HCT116 (cell line): ENCODE data around the gene TOP3B. TPM values are rescaled to one million over a fixed set of nuclear protein-coding genes. Genes with fewer than 3 reads are reported as not detected.

Source experiments
- ATAC-seq: fragments of 200-7000 bp; cut with Tn5 transposase; 2 replicates; pipeline ENCODE4 v1.9.1; 2020; ENCODE audit warnings: mild to moderate bottlenecking, moderate library complexity
- BruUV-seq: library from RNA; stranded (reverse); fragments of 400-500 nt; replicated peaks from 2 replicates; lab custom pipeline; 2021; lab: Mats Ljungman, UMichigan
- CTCF ChIA-PET: fragments of 300-600 bp; sonication (Branson Sonifier 250); formaldehyde crosslinking; loops from one replicate; lab custom pipeline; 2021; ENCODE audit warnings: antibody characterized with exemption; lab: Charles Lee
- POLR2A ChIA-PET: fragments of 300-600, 350-600 bp; sonication (Branson Sonifier 250); formaldehyde crosslinking; loops from one replicate; lab custom pipeline; 2021; ENCODE audit warnings: antibody characterized with exemption; lab: Charles Lee
- RAD21 ChIA-PET, 2 experiments: fragments of 300-600 bp; sonication (Branson Sonifier 250); formaldehyde crosslinking; loops; one replicate each; lab custom pipeline; 2023; ENCODE audit warnings: low total read pairs in 2 of 2; ENCODE audit not compliant: uncharacterized antibody in 2 of 2, unreplicated experiment in 2 of 2, low non-redundant PET in 1 of 2; lab: Charles Lee
- DNase-seq: peaks from one replicate; pipeline ENCODE4 v3.0.0-alpha.2; 2010; ENCODE audit warnings: low read depth, low spot score
- H2AFZ ChIP-seq: fragments of 200-600 bp; shearing (Covaris generic), sonication (generic); 2 replicates; pipeline ENCODE4 v1.6.1; 2017; ENCODE audit warnings: low read depth, mixed run types, mixed read lengths, antibody characterized with exemption, low read length; ENCODE audit not compliant: poor library complexity, severe bottlenecking
- H3K27ac ChIP-seq: 2 replicates; pipeline ENCODE4 v1.5.1; 2012; ENCODE audit warnings: low read depth, low read length
- H3K27me3 ChIP-seq: fragments of 200-600 bp; sonication (generic); 2 replicates; pipeline ENCODE4 v1.6.1; 2016; ENCODE audit warnings: mixed run types, low read length, mixed read lengths; ENCODE audit not compliant: insufficient read depth
- H3K36me3 ChIP-seq, 2 experiments: fragments of 200-500 bp in 1 of 2; fragments of 200-600 bp in 1 of 2; sonication (Bioruptor generic) in 1 of 2; sonication (generic) in 1 of 2; 2 replicates each; pipeline versions ENCODE4 v1.5.1 to v1.6.1; 2014 to 2016; ENCODE audit warnings: low read length in 2 of 2, inconsistent platforms in 1 of 2, mixed read lengths in 1 of 2, mixed run types in 1 of 2; ENCODE audit not compliant: insufficient read depth in 2 of 2, control insufficient read depth in 1 of 2
- H3K4me1 ChIP-seq, 2 experiments: fragments of 200-600 bp in 1 of 2; sonication (generic) in 1 of 2; 2 replicates each; pipeline versions ENCODE4 v1.5.1 to v1.6.1; 2012 to 2017; ENCODE audit warnings: low read length in 2 of 2, inconsistent platforms in 1 of 2, mild to moderate bottlenecking in 1 of 2, mixed read lengths in 1 of 2, mixed run types in 1 of 2, moderate library complexity in 1 of 2; ENCODE audit not compliant: insufficient read depth in 2 of 2, control insufficient read depth in 1 of 2
- H3K4me2 ChIP-seq: fragments of 200-600 bp; sonication (generic); 2 replicates; pipeline ENCODE4 v1.6.1; 2017; ENCODE audit warnings: mixed run types, low read length, mixed read lengths
- H3K4me3 ChIP-seq, 2 experiments: fragments of 200-600 bp in 1 of 2; sonication (generic) in 1 of 2; replicated peaks in 1 of 2; 2 replicates each; pipeline ENCODE4 v1.5.1; 2011 to 2016; ENCODE audit warnings: low read length in 2 of 2, control low read depth in 1 of 2, low read depth in 1 of 2, mild to moderate bottlenecking in 1 of 2, mixed read lengths in 1 of 2, mixed run types in 1 of 2
- H3K79me2 ChIP-seq: fragments of 200-600 bp; sonication (generic); 2 replicates; pipeline ENCODE4 v1.6.1; 2017; ENCODE audit warnings: mild to moderate bottlenecking, mixed run types, low read length, moderate library complexity, mixed read lengths; ENCODE audit not compliant: insufficient read depth
- H3K9ac ChIP-seq: fragments of 200-600 bp; sonication (generic); 2 replicates; pipeline ENCODE4 v1.6.1; 2016; ENCODE audit warnings: low read length, mixed read lengths
- H3K9me2 ChIP-seq: fragments of 200-600 bp; sonication (generic), shearing (Covaris generic); 2 replicates; pipeline ENCODE4 v1.6.1; 2017; ENCODE audit warnings: mixed run types, mild to moderate bottlenecking, moderate library complexity; ENCODE audit not compliant: insufficient read depth
- H3K9me3 ChIP-seq, 2 experiments: fragments of 200-500 bp in 1 of 2; fragments of 200-600 bp in 1 of 2; sonication (Bioruptor generic) in 1 of 2; sonication (generic) in 1 of 2; 2 replicates each; pipeline ENCODE4 v1.6.1; 2014 to 2017; ENCODE audit warnings: low read length in 2 of 2, mixed read lengths in 2 of 2, inconsistent platforms in 1 of 2, low read depth in 1 of 2, mild to moderate bottlenecking in 1 of 2, mixed run types in 1 of 2, moderate library complexity in 1 of 2; ENCODE audit not compliant: control insufficient read depth in 1 of 2, insufficient read depth in 1 of 2
- H4K20me1 ChIP-seq: fragments of 200-600 bp; sonication (generic), shearing (Covaris generic); 2 replicates; pipeline ENCODE4 v1.6.1; 2017; ENCODE audit warnings: mixed run types, mild to moderate bottlenecking, moderate library complexity; ENCODE audit not compliant: insufficient read depth
- CBX3 ChIP-seq: IDR thresholded peaks from 2 replicates; pipeline ENCODE4 v1.6.1; 2012; ENCODE audit warnings: low read depth
- CEBPB ChIP-seq: IDR thresholded peaks from 2 replicates; pipeline ENCODE4 v1.6.1; 2012; ENCODE audit warnings: low read depth
- ELF1 ChIP-seq: IDR thresholded peaks from 2 replicates; pipeline ENCODE4 v1.6.1; 2012; ENCODE audit warnings: low read depth, borderline replicate concordance
- EZH2 ChIP-seq: fragments of 200-600 bp; sonication (generic); IDR thresholded peaks from 2 replicates; pipeline ENCODE4 v1.6.1; 2017; ENCODE audit warnings: antibody characterized with exemption, mixed run types
- EZH2phosphoT487 ChIP-seq: fragments of 200-600 bp; IDR thresholded peaks from 2 replicates; pipeline ENCODE4 v1.6.1; 2018; ENCODE audit warnings: antibody characterized with exemption, borderline replicate concordance
- FOSL1 ChIP-seq: IDR thresholded peaks from 2 replicates; pipeline ENCODE4 v1.6.1; 2012; ENCODE audit warnings: low read depth
- POLR2A ChIP-seq: IDR thresholded peaks from 2 replicates; pipeline ENCODE4 v1.7.0; 2011; ENCODE audit warnings: borderline replicate concordance; ENCODE audit not compliant: insufficient read depth, insufficient read length; ENCODE audit errors: extremely low read depth
- RAD21 ChIP-seq: IDR thresholded peaks from 2 replicates; pipeline ENCODE4 v1.6.1; 2012; ENCODE audit warnings: low read depth, mild to moderate bottlenecking
- SP1 ChIP-seq: IDR thresholded peaks from 2 replicates; pipeline ENCODE4 v1.6.1; 2012; ENCODE audit warnings: low read depth
- SRF ChIP-seq: IDR thresholded peaks from 2 replicates; pipeline ENCODE4 v1.6.1; 2012; ENCODE audit warnings: low read depth
- TCF7L2 ChIP-seq: IDR thresholded peaks from 2 replicates; pipeline ENCODE4 v1.7.0; 2011; ENCODE audit warnings: borderline replicate concordance, inconsistent platforms; ENCODE audit not compliant: insufficient read depth, insufficient read length; ENCODE audit errors: extremely low read depth
- ZFX ChIP-seq: fragments of 450-650 bp; IDR thresholded peaks from 2 replicates; pipeline ENCODE4 v1.6.1; 2017
- intact Hi-C: fragments of 100-400 bp; cut with micrococcal nuclease; formaldehyde crosslinking; loops from 2 replicates; pipeline ENCODE4 v1.10.0; 2022
- total RNA-seq: library from RNA; stranded (reverse); gene quantifications from one replicate; pipeline ENCODE4 v1.2.1, GENCODE V29; 2021; ENCODE audit not compliant: unreplicated experiment
- TF ChIP-seq, protein P1 (sequence below): IDR thresholded peaks from 2 replicates; pipeline ENCODE4 v1.6.1; 2012
- TF ChIP-seq, protein P2 (sequence below): IDR thresholded peaks from 2 replicates; pipeline ENCODE4 v1.6.1; 2012
- TF ChIP-seq, protein P3 (sequence below), 3 experiments: fragments of 200-600 bp in 1 of 3; sonication (generic) in 1 of 3; IDR thresholded peaks in 2 of 3; conservative IDR thresholded peaks in 1 of 3; 2 replicates each; pipeline ENCODE4 v1.5.1; 2012 to 2017; ENCODE audit warnings: low read depth in 2 of 3, low read length in 2 of 3, antibody characterized with exemption in 1 of 3, borderline replicate concordance in 1 of 3, control low read depth in 1 of 3, mild to moderate bottlenecking in 1 of 3, mixed read lengths in 1 of 3, mixed run types in 1 of 3, moderate library complexity in 1 of 3; ENCODE audit not compliant: insufficient read depth in 1 of 3

Gene TOP3B
- total RNA-seq, 1 experiment from 2014 or later = 50.1 TPM

DNA sequence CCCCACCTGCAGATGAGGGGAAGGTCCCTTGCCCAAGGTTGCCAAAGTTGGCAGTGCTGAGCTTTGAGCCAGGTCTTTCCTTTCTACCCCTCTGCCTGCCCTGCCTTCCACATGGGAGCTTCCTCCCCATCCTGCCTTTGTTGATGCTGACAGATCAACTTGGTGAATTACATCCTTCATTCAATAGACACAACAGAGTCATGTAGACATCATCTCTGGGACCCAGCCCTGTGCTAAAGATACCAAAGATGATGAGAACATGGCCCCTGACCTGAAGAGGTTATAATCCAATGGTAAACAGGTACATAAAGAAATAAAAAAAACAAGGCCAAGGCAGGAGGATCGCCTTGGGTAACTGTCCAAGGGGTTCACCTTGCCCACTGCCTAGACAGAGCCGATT, 72.7 kb downstream of the TOP3B start:
- H3K36me3 ChIP-seq = no peaks in the 10 kb centered on the region
- no peak for ATAC-seq
- CTCF ChIA-PET = interaction anchor here (1.3 kb wide), 1 partner anchor 43 kb away, joined by 4 read pairs; the partner anchor contains the start of gene PPM1F

DNA sequence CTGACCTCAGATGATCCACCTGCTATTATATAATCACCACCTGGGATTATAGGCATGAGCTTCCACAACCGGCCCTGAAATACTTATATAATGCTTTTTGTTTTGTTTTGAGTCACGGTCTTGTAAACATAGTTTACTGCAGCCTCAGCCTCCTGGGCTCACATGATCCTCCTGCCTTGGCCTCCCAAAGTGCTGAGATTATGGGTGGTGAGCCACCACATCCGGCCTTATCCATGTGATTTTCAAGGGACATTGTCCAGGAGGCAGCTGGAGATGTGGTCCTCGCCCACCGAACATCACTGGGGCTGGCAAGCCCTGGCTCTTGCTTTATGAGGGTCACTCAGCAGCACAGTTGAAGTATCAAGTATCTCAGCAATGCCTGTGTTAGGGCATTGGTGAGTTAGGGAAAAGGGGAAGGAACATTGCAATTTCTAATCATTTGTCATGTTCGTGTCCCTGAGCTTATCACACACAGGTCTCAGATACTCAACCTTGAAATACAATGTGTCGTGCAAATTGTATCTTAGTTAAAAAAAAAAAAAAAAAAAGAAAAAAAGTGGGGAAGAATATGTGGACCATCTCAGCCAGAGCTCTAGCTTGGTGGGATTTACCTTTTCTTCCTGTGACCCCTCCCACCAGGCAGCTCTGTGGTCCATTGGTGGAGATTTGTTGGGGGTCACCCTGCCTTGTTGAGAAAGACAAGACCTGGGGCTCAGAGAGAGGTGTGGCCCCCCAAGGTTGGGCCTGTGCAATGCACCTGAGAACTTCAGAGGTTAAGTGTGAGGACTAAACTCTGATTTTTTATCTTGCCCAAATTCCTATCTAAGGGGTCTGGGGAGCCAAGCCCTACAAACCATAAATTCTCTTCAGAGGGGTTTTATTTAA, 74.7 kb downstream of the TOP3B start:
- no peaks in the 10 kb centered on the region for H3K9me3 ChIP-seq
- CTCF ChIA-PET = no interaction called here
- H3K9me2 ChIP-seq = no peaks in the 10 kb centered on the region
- H3K4me1 ChIP-seq = peaks cover 0 to 4% of the 10 kb centered on the region in 2 experiments; a peak in 1 of 4 replicates
- POLR2A ChIA-PET = no interaction called here
- ATAC-seq (no peak), DNase-seq (no peak)
- RAD21 ChIA-PET = no interaction called here
- H3K4me3 ChIP-seq = no peak overlapping the region
- no peak overlapping the region for H3K9ac ChIP-seq
- H3K4me2 ChIP-seq = no peak overlapping the region
- H2AFZ ChIP-seq = no peak overlapping the region
- TF ChIP-seq TCF7L2 (no peak), SP1 (no peak), CBX3 (no peak), ZFX (no peak), POLR2A (no peak), SRF (no peak), ELF1 (no peak), FOSL1 (no peak), EZH2 (no peak), EZH2phosphoT487 (no peak), RAD21 (no peak), CEBPB (no peak)
- TF ChIP-seq, protein P1, sequence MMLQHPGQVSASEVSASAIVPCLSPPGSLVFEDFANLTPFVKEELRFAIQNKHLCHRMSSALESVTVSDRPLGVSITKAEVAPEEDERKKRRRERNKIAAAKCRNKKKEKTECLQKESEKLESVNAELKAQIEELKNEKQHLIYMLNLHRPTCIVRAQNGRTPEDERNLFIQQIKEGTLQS = no peak
- TF ChIP-seq, protein P2, sequence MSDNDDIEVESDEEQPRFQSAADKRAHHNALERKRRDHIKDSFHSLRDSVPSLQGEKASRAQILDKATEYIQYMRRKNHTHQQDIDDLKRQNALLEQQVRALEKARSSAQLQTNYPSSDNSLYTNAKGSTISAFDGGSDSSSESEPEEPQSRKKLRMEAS = no peak
- TF ChIP-seq, protein P3, sequence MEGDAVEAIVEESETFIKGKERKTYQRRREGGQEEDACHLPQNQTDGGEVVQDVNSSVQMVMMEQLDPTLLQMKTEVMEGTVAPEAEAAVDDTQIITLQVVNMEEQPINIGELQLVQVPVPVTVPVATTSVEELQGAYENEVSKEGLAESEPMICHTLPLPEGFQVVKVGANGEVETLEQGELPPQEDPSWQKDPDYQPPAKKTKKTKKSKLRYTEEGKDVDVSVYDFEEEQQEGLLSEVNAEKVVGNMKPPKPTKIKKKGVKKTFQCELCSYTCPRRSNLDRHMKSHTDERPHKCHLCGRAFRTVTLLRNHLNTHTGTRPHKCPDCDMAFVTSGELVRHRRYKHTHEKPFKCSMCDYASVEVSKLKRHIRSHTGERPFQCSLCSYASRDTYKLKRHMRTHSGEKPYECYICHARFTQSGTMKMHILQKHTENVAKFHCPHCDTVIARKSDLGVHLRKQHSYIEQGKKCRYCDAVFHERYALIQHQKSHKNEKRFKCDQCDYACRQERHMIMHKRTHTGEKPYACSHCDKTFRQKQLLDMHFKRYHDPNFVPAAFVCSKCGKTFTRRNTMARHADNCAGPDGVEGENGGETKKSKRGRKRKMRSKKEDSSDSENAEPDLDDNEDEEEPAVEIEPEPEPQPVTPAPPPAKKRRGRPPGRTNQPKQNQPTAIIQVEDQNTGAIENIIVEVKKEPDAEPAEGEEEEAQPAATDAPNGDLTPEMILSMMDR (IDR thresholded peaks at IDR 0.05 in 2 of 3, conservative IDR thresholded peaks at IDR 0.05 in 1 of 3; ENCODE audit: borderline replicate concordance in 1 of 3, insufficient read depth in 1 of 3, low read depth in 2 of 3, low read length in 2 of 3) = no peak
- H3K27me3 ChIP-seq = no peaks in the 10 kb centered on the region
- intact Hi-C loops = no loop called here
- BruUV-seq = no TSS peak
- no peaks in the 10 kb centered on the region for H3K36me3 ChIP-seq
- no peak overlapping the region for H3K27ac ChIP-seq
- no peaks in the 10 kb centered on the region for H4K20me1 ChIP-seq
- no peaks in the 10 kb centered on the region for H3K79me2 ChIP-seq

More for the DNA sequence above, 72.7 kb downstream of the TOP3B start:
- RAD21 ChIA-PET = no interaction called here
- no peak for DNase-seq
- H4K20me1 ChIP-seq = no peaks in the 10 kb centered on the region
- POLR2A ChIA-PET = no interaction called here
- H3K9me2 ChIP-seq = no peaks in the 10 kb centered on the region
- H3K4me1 ChIP-seq = peaks cover 0 to 4% of the 10 kb centered on the region in 2 experiments; a peak in 1 of 4 replicates
- no peaks in the 10 kb centered on the region for H3K27me3 ChIP-seq
- no peak overlapping the region for H2AFZ ChIP-seq
- H3K9me3 ChIP-seq = no peaks in the 10 kb centered on the region
- intact Hi-C loops = no loop called here
- BruUV-seq = no TSS peak
- no peak overlapping the region for H3K27ac ChIP-seq
- TF ChIP-seq EZH2 = no peak
- TF ChIP-seq CEBPB = no peak
- no peak for TF ChIP-seq RAD21
- TF ChIP-seq, protein P1 = no peak
- TF ChIP-seq, protein P2 = no peak
- no peak for TF ChIP-seq ZFX
- no peak for TF ChIP-seq CBX3
- no peak for TF ChIP-seq ELF1
- H3K79me2 ChIP-seq = no peaks in the 10 kb centered on the region
- no peak overlapping the region for H3K9ac ChIP-seq
- H3K4me2 ChIP-seq = no peak overlapping the region
- no peak overlapping the region for H3K4me3 ChIP-seq
